ENCODE results near the gene B4GALNT1. TPM values are rescaled to one million over a fixed set of nuclear protein-coding genes. Genes with fewer than 3 reads are reported as not detected.
"Not testable (repeated sequence)": the region's sequence is repeated elsewhere in the genome, so short reads cannot be mapped to it uniquely, and the experiment has no call there.

Gene B4GALNT1
- polyA plus RNA-seq, 3 donors: not detected

GRCh38 chr12:57657744-57658143, 24.7 kb upstream of the B4GALNT1 start:
- Histone ChIP-seq H3K9me3 (replicated peaks in 1 of 2; ENCODE audit: control insufficient read depth in 1 of 2, insufficient read depth in 1 of 2, low read length in 2 of 2) (peaks cover 15 to 18% of the 10 kb centered on the region in 2 donors), H3K79me2 (ENCODE audit: insufficient read depth, low read length) (no peaks in the 10 kb centered on the region), H3K4me2 (replicated peaks; ENCODE audit: extremely low read depth, low read length, poor library complexity, severe bottlenecking) (no peak overlapping the region), H4K20me1 (ENCODE audit: insufficient read depth, low read length) (no peaks in the 10 kb centered on the region), H3K27ac (ENCODE audit: low read depth in 1 of 2, low read length in 2 of 2) (no peak overlapping the region), H3K4me3 (replicated peaks in 1 of 3; ENCODE audit: low read depth in 2 of 3, low read length in 3 of 3) (no peak overlapping the region), H3K4me1 (ENCODE audit: control insufficient read depth in 1 of 2, insufficient read depth in 2 of 2, low read length in 2 of 2) (no peaks in the 10 kb centered on the region), H3K36me3 (replicated peaks in 1 of 2; ENCODE audit: control insufficient read depth in 1 of 2, insufficient read depth in 2 of 2, low read length in 2 of 2) (no peaks in the 10 kb centered on the region), H3K27me3 (ENCODE audit: control insufficient read depth in 2 of 2, insufficient read depth in 2 of 2, low read length in 2 of 2) (no peaks in the 10 kb centered on the region), H3K9ac (ENCODE audit: insufficient read depth, low read length, poor library complexity, severe bottlenecking) (no peak overlapping the region), H2AFZ (ENCODE audit: insufficient read depth, low read depth, low read length, poor library complexity, severe bottlenecking) (no peak overlapping the region)
- H3K36me3 Mint-ChIP-seq: no peaks in the 10 kb centered on the region
- intact Hi-C loops (cut with micrococcal nuclease): no loop called here
- H3K27me3 Mint-ChIP-seq (ENCODE audit: low read depth in 3 of 3): peaks cover 0 to 13% (median 13%) of the 10 kb centered on the region in 3 donors
- DNase-seq: no peak
- no peaks in the 10 kb centered on the region for H3K4me1 Mint-ChIP-seq
- WGBS (ENCODE audit: insufficient coverage): 100% methylated on average over 1 of the region's 3 CpGs
- H3K27ac Mint-ChIP-seq: no peak overlapping the region
- peaks cover 9 to 35% (median 28%) of the 10 kb centered on the region in 7 donors for H3K9me3 Mint-ChIP-seq
- TF ChIP-seq CTCF (IDR thresholded peaks at IDR 0.05): no peak
- no peak overlapping the region for H3K4me3 Mint-ChIP-seq

- H3K27ac ChIP-seq (ENCODE audit: low read depth in 1 of 2, low read length in 2 of 2); H3K4me3 ChIP-seq (replicated peaks in 1 of 3; ENCODE audit: low read depth in 2 of 3, low read length in 3 of 3); H3K4me3 Mint-ChIP-seq; H4K20me1 ChIP-seq (ENCODE audit: insufficient read depth, low read length); H3K36me3 Mint-ChIP-seq; DNase-seq; H3K27ac Mint-ChIP-seq; H2AFZ ChIP-seq (ENCODE audit: insufficient read depth, low read depth, low read length, poor library complexity, severe bottlenecking); H3K27me3 ChIP-seq (ENCODE audit: control insufficient read depth in 2 of 2, insufficient read depth in 2 of 2, low read length in 2 of 2); H3K9ac ChIP-seq (ENCODE audit: insufficient read depth, low read length, poor library complexity, severe bottlenecking); H3K36me3 ChIP-seq (replicated peaks in 1 of 2; ENCODE audit: control insufficient read depth in 1 of 2, insufficient read depth in 2 of 2, low read length in 2 of 2); H3K4me2 ChIP-seq (replicated peaks; ENCODE audit: extremely low read depth, low read length, poor library complexity, severe bottlenecking); H3K4me1 Mint-ChIP-seq; H3K79me2 ChIP-seq (ENCODE audit: insufficient read depth, low read length); H3K4me1 ChIP-seq (ENCODE audit: control insufficient read depth in 1 of 2, insufficient read depth in 2 of 2, low read length in 2 of 2); intact Hi-C loops (cut with micrococcal nuclease): not testable (repeated sequence)
- H3K9me3 ChIP-seq (replicated peaks in 1 of 2; ENCODE audit: control insufficient read depth in 1 of 2, insufficient read depth in 1 of 2, low read length in 2 of 2): peaks cover 15% of the 10 kb centered on the region in 2 donors
- H3K27me3 Mint-ChIP-seq (ENCODE audit: low read depth in 3 of 3): peaks cover 0 to 13% (median 13%) of the 10 kb centered on the region in 3 donors
- WGBS (ENCODE audit: insufficient coverage): 40% methylated on average over 1 of the region's 4 CpGs
- peaks cover 9 to 32% (median 26%) of the 10 kb centered on the region in 7 donors for H3K9me3 Mint-ChIP-seq
Observed at GRCh38 chr12:57656408-57656807, 23.4 kb upstream of the B4GALNT1 start.
